B cell (primary cell): Measurements from ENCODE around the gene NOL4L. TPM values are rescaled to one million over a fixed set of nuclear protein-coding genes. Genes with fewer than 3 reads are reported as not detected.

Source experiments
- ATAC-seq: fragments of 200-7000 bp; cut with Tn5 transposase; one replicate; pipeline ENCODE4 v1.10.0; 2021; ENCODE audit warnings: low read depth, mild to moderate bottlenecking, moderate number of reproducible peaks, moderate library complexity
- CTCF ChIA-PET: fragments of 350-600 bp; sonication (Branson Sonifier 250); formaldehyde crosslinking; loops from one replicate; lab custom pipeline; 2021; ENCODE audit warnings: antibody characterized with exemption, inconsistent platforms; lab: Charles Lee
- POLR2A ChIA-PET: fragments of 350-600 bp; sonication (Branson Sonifier 250); formaldehyde crosslinking; loops from one replicate; lab custom pipeline; 2021; ENCODE audit warnings: antibody characterized with exemption; lab: Charles Lee
- DNase-seq: peaks from one replicate; pipeline ENCODE4 v3.0.0; 2013
- H2AFZ ChIP-seq: 2 replicates; pipeline ENCODE4 v1.6.1; 2012; ENCODE audit warnings: mild to moderate bottlenecking, low read depth, low read length; ENCODE audit not compliant: insufficient read depth, poor library complexity, severe bottlenecking
- H3K27ac ChIP-seq, 2 donors: 1 replicate in 1 of 2; 2 replicates in 1 of 2; pipeline ENCODE4 v1.5.1; 2012 to 2013; ENCODE audit warnings: low read length in 2 of 2, mild to moderate bottlenecking in 2 of 2, moderate library complexity in 1 of 2
- H3K27me3 ChIP-seq, 4 experiments: fragments of 200-600 bp in 1 of 4; sonication (generic) in 1 of 4; replicated peaks in 1 of 4; 1 replicate in 2 of 4; 2 replicates in 2 of 4; pipeline versions ENCODE4 v1.6.1 to v1.7.0; 2013 to 2016; ENCODE audit warnings: low read length in 3 of 4, mild to moderate bottlenecking in 2 of 4, mixed read lengths in 1 of 4, moderate library complexity in 1 of 4; ENCODE audit not compliant: insufficient read depth in 4 of 4, control insufficient read depth in 3 of 4; ENCODE audit errors: control extremely low read depth in 1 of 4
- H3K36me3 ChIP-seq, 2 experiments: replicated peaks in 1 of 2; 1 replicate in 1 of 2; 2 replicates in 1 of 2; pipeline versions ENCODE4 v1.6.1 to v1.7.1; 2013; ENCODE audit warnings: low read length in 1 of 2; ENCODE audit not compliant: insufficient read depth in 2 of 2, control insufficient read depth in 1 of 2; ENCODE audit errors: control extremely low read depth in 1 of 2, extremely low read depth in 1 of 2
- H3K4me1 ChIP-seq, 2 donors: fragments of 200-600 bp in 1 of 2; sonication (generic) in 1 of 2; 1 replicate in 1 of 2; 2 replicates in 1 of 2; pipeline versions ENCODE4 v1.5.1 to v1.6.1; 2013 to 2017; ENCODE audit warnings: low read length in 2 of 2; ENCODE audit not compliant: control insufficient read depth in 2 of 2, insufficient read depth in 2 of 2
- H3K4me2 ChIP-seq: replicated peaks from 2 replicates; pipeline ENCODE3; 2012; ENCODE audit warnings: mild to moderate bottlenecking, low read depth, low read length; ENCODE audit not compliant: poor library complexity, severe bottlenecking
- H3K4me3 ChIP-seq, 5 experiments: fragments of 200-600 bp in 1 of 5; sonication (generic) in 1 of 5; 1 replicate in 3 of 5; 2 replicates in 2 of 5; pipeline versions ENCODE4 v1.5.1 to v1.7.0; 2011 to 2016; ENCODE audit warnings: low read length in 4 of 5, mild to moderate bottlenecking in 4 of 5, low read depth in 2 of 5, control low read depth in 1 of 5, moderate library complexity in 1 of 5; ENCODE audit not compliant: insufficient read depth in 1 of 5; ENCODE audit errors: control extremely low read depth in 1 of 5, extremely low read depth in 1 of 5
- H3K79me2 ChIP-seq: fragments of 200-600 bp; sonication (generic); one replicate; pipeline ENCODE4 v1.6.0; 2016; ENCODE audit warnings: low read length; ENCODE audit not compliant: control insufficient read depth, insufficient read depth
- H3K9ac ChIP-seq: fragments of 200-600 bp; sonication (generic); 2 replicates; pipeline ENCODE4 v1.6.1; 2017; ENCODE audit warnings: mild to moderate bottlenecking, low read length, moderate library complexity
- H3K9me3 ChIP-seq, 3 donors: one replicate each; pipeline versions ENCODE4 v1.6.1 to v1.7.1; 2013; ENCODE audit warnings: low read length in 2 of 3; ENCODE audit not compliant: control insufficient read depth in 2 of 3, insufficient read depth in 1 of 3; ENCODE audit errors: control extremely low read depth in 1 of 3
- H4K20me1 ChIP-seq: 2 replicates; pipeline ENCODE4 v1.6.0; 2012; ENCODE audit warnings: mild to moderate bottlenecking, low read length; ENCODE audit not compliant: insufficient read depth, control insufficient read depth, poor library complexity, severe bottlenecking
- H3K27ac Mint-ChIP-seq: one replicate; pipeline ENCODE4 v1.8.0; 2021; ENCODE audit warnings: mixed read lengths
- H3K27me3 Mint-ChIP-seq: one replicate; pipeline ENCODE4 v1.8.0; 2021; ENCODE audit warnings: mixed read lengths
- H3K4me1 Mint-ChIP-seq: one replicate; pipeline ENCODE4 v1.8.0; 2021; ENCODE audit warnings: mixed read lengths
- H3K4me3 Mint-ChIP-seq: one replicate; pipeline ENCODE4 v1.8.0; 2021; ENCODE audit warnings: mixed read lengths
- H3K9me3 Mint-ChIP-seq: one replicate; pipeline ENCODE4 v1.8.0; 2022; ENCODE audit warnings: mixed read lengths; ENCODE audit not compliant: insufficient read depth
- EZH2 ChIP-seq: IDR thresholded peaks from 2 replicates; pipeline ENCODE4 v1.6.1; 2012; ENCODE audit warnings: borderline replicate concordance, low read depth, mild to moderate bottlenecking, moderate library complexity, low read length; ENCODE audit not compliant: insufficient read depth, poor library complexity, severe bottlenecking
- WGBS: methylation state at CpG from one replicate; pipeline ENCODE4 v1.1.5; 2013; ENCODE audit warnings: missing lambda C conversion rate; ENCODE audit not compliant: insufficient coverage; 5-methylcytosine and 5-hydroxymethylcytosine counted together
- intact Hi-C: fragments of 100-400 bp; cut with micrococcal nuclease; formaldehyde crosslinking; loops from one replicate; pipeline ENCODE4 v1.10.0; 2022
- polyA plus RNA-seq: library from polyadenylated mRNA; depleted of rRNA; stranded (reverse); fragments of >200 nt; gene quantifications from 2 replicates; pipeline ENCODE4 v1.2.3, GENCODE V29; 2012
- total RNA-seq, 2 donors: library from RNA; stranded (reverse); fragments of 120-200 nt in 1 of 2; gene quantifications; 1 replicate in 1 of 2; 2 replicates in 1 of 2; pipeline versions ENCODE4 v1.2.3 to v1.2.4, GENCODE V29; 2013 to 2022
- TF ChIP-seq, protein P1 (sequence below): fragments of 200-600 bp; IDR thresholded peaks from one replicate; pipeline ENCODE4 v1.8.0; 2022; ENCODE audit warnings: antibody characterized with exemption, mild to moderate bottlenecking

Gene NOL4L
- total and polyA plus RNA-seq, 2 donors (not counting 1 experiment from before 2014, with no cell fraction given), result 6.5 to 7.9 TPM

GRCh38 chr20:32614303-32614702 lies 29.2 kb upstream of the NOL4L start:
- H3K9me3 Mint-ChIP-seq, result no peaks in the 10 kb centered on the region
- no peak overlapping the region for H3K4me3 ChIP-seq
- H3K4me1 Mint-ChIP-seq, result peaks cover 3% of the 10 kb centered on the region
- H3K4me3 Mint-ChIP-seq, result no peak overlapping the region
- no peak overlapping the region for H3K9ac ChIP-seq
- DNase-seq (no peak), ATAC-seq (no peak)
- H3K4me2 ChIP-seq, result no peak overlapping the region
- WGBS, result no CpG with 5 or more reads among the region's 1 CpG
- H3K27me3 Mint-ChIP-seq, result peaks cover 43% of the 10 kb centered on the region
- H3K36me3 ChIP-seq, result no peaks in the 10 kb centered on the region
- intact Hi-C loops, result no loop called here
- no peak overlapping the region for H3K27ac ChIP-seq
- H4K20me1 ChIP-seq, result no peaks in the 10 kb centered on the region
- TF ChIP-seq EZH2, result no peak
- TF ChIP-seq, protein P1, sequence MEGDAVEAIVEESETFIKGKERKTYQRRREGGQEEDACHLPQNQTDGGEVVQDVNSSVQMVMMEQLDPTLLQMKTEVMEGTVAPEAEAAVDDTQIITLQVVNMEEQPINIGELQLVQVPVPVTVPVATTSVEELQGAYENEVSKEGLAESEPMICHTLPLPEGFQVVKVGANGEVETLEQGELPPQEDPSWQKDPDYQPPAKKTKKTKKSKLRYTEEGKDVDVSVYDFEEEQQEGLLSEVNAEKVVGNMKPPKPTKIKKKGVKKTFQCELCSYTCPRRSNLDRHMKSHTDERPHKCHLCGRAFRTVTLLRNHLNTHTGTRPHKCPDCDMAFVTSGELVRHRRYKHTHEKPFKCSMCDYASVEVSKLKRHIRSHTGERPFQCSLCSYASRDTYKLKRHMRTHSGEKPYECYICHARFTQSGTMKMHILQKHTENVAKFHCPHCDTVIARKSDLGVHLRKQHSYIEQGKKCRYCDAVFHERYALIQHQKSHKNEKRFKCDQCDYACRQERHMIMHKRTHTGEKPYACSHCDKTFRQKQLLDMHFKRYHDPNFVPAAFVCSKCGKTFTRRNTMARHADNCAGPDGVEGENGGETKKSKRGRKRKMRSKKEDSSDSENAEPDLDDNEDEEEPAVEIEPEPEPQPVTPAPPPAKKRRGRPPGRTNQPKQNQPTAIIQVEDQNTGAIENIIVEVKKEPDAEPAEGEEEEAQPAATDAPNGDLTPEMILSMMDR, result no peak
- ChIA-PET CTCF (no interaction called here), POLR2A (no interaction called here)
- no peaks in the 10 kb centered on the region for H3K4me1 ChIP-seq
- no peak overlapping the region for H3K27ac Mint-ChIP-seq
- H3K9me3 ChIP-seq, result peaks cover 0 to 11% (median 0%) of the 10 kb centered on the region in 3 donors
- no peak overlapping the region for H2AFZ ChIP-seq
- peaks cover 0 to 15% (median 0%) of the 10 kb centered on the region in 4 experiments for H3K27me3 ChIP-seq
- no peaks in the 10 kb centered on the region for H3K79me2 ChIP-seq

DNA sequence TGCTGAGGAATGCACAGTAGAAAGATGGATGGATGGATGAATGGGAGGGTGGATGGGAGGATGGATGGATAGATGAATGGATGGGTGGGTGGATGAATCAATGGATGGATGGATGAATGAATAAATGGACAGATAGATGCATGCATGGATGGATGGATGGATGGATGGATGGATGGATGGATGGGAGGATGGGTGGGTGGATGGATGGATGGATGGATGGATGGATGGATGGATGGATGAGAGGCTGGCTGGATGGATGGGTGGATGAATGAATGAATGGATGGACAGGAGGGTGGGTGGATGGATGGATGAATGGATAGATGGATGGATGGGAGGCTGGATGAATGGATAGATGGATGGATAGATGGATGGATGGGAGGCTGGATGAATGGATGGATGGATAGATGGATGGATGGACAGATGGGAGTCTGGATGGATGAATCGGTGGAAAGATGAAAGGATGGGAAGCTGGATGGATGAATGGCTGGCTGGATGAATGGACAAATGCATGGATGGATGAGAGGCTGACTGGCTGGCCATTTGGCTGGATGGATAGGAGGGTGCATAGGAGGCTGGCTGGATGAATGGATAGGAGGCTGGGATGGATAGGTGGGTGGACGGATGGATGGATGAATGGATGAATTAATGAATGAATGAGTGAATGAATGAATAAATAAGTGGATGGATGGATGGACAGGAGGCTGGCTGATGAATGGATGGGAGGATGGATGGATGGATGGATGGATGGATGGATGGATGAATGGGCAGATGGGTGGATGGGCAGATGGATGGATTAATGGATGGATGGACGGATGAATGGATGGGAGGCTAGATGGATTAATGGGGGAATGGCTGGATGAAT lies 28.3 kb upstream of the NOL4L start:
- no peak overlapping the region for H2AFZ ChIP-seq
- intact Hi-C loops, result no loop called here
- H3K9me3 ChIP-seq, result peaks cover 0 to 11% (median 0%) of the 10 kb centered on the region in 3 donors
- Mint-ChIP-seq H3K9me3 (no peaks in the 10 kb centered on the region), H3K27ac (no peak overlapping the region), H3K27me3 (peaks cover 48% of the 10 kb centered on the region), H3K4me1 (peaks cover 3% of the 10 kb centered on the region), H3K4me3 (no peak overlapping the region)
- peaks cover 0 to 15% (median 0%) of the 10 kb centered on the region in 4 experiments for H3K27me3 ChIP-seq
- CTCF ChIA-PET, result interaction anchor here (0.6 kb wide), 1 partner anchor 17 kb away, joined by 3 read pairs; no protein-coding TSS in a partner anchor
- no peak for DNase-seq
- H3K4me2 ChIP-seq, result no peak overlapping the region
- POLR2A ChIA-PET, result no interaction called here
- H4K20me1 ChIP-seq, result no peaks in the 10 kb centered on the region
- 95% methylated on average over 3 of the region's 3 CpGs for WGBS
- no peak for ATAC-seq
- H3K79me2 ChIP-seq, result no peaks in the 10 kb centered on the region
- no peak for TF ChIP-seq EZH2
- H3K4me3 ChIP-seq, result no peak overlapping the region
- H3K27ac ChIP-seq, result no peak overlapping the region
- H3K4me1 ChIP-seq, result no peaks in the 10 kb centered on the region
- no peaks in the 10 kb centered on the region for H3K36me3 ChIP-seq
- no peak overlapping the region for H3K9ac ChIP-seq
